ENCODE results near the gene LMOD3.

LMOD3 gene

GRCh38 chr3:69094467-69095205 lies 27.8 kb downstream of the LMOD3 start:
- H3K36me3 ChIP-seq (ENCODE audit: control insufficient read depth, insufficient read depth, low read length), result peaks cover 24% of the 10 kb centered on the region
- peaks cover 55% of the 10 kb centered on the region for H3K4me1 ChIP-seq (ENCODE audit: control insufficient read depth, insufficient read depth, low read length, poor library complexity, severe bottlenecking)
- H3K9me3 ChIP-seq (ENCODE audit: control insufficient read depth, low read length), result no peaks in the 10 kb centered on the region
- WGBS, 2 experiments (ENCODE audit: insufficient coverage in 2 of 2), result 93 to 94% methylated on average over 5 of the region's 8 CpGs
- H3K4me3 ChIP-seq (ENCODE audit: extremely low read depth, insufficient read depth, low read length, poor library complexity, severe bottlenecking), result no peak overlapping the region
- peak overlapping the region; percentile 0 for H3K27ac ChIP-seq (ENCODE audit: low read depth, low read length, severe bottlenecking)

DNA sequence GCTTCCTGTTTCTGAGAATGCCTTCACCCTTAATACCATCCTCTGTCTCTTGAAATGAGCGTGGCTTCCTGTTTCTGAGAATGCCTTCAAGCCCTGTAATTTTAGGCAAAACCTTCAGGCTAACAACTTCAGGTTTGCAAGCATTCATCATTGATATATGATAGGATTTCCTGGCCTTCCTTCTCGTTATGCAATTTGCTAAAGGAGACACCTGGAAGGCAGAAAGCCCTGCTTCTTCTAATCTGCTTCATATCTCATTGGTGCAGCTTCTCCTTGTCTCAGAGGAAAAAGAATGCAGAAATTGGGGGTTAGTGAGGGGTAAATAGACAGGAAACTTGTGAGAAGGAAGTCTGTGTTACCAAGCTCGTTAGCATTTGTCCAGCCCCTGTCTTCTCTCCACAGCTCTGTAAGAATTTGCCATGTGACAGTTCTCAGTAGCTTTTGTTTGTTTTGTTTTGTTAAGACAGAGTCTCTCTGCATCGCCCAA lies 30.3 kb downstream of the LMOD3 start:
- Histone ChIP-seq H3K4me1 (ENCODE audit: control insufficient read depth, insufficient read depth, low read length, poor library complexity, severe bottlenecking) (peaks cover 77% of the 10 kb centered on the region), H3K36me3 (ENCODE audit: control insufficient read depth, insufficient read depth, low read length) (peaks cover 20% of the 10 kb centered on the region), H3K27ac (ENCODE audit: low read depth, low read length, severe bottlenecking) (peak overlapping the region; percentile 92), H3K9me3 (ENCODE audit: control insufficient read depth, low read length) (no peaks in the 10 kb centered on the region), H3K4me3 (ENCODE audit: extremely low read depth, insufficient read depth, low read length, poor library complexity, severe bottlenecking) (no peak overlapping the region)
- WGBS, 2 experiments (ENCODE audit: insufficient coverage in 2 of 2), result 50 to 54% methylated on average over 2 to 3 of the region's 4 CpGs

GRCh38 chr3:69091389-69092029 lies 30.9 kb downstream of the LMOD3 start:
- H3K4me3 ChIP-seq (ENCODE audit: extremely low read depth, insufficient read depth, low read length, poor library complexity, severe bottlenecking), result no peak overlapping the region
- H3K36me3 ChIP-seq (ENCODE audit: control insufficient read depth, insufficient read depth, low read length), result peaks cover 20% of the 10 kb centered on the region
- H3K27ac ChIP-seq (ENCODE audit: low read depth, low read length, severe bottlenecking), result peak overlapping the region; percentile 92
- WGBS, 2 experiments (ENCODE audit: insufficient coverage in 2 of 2), result 73 to 83% methylated on average over 1 of the region's 5 CpGs
- no peaks in the 10 kb centered on the region for H3K9me3 ChIP-seq (ENCODE audit: control insufficient read depth, low read length)
- H3K4me1 ChIP-seq (ENCODE audit: control insufficient read depth, insufficient read depth, low read length, poor library complexity, severe bottlenecking), result peaks cover 82% of the 10 kb centered on the region

DNA sequence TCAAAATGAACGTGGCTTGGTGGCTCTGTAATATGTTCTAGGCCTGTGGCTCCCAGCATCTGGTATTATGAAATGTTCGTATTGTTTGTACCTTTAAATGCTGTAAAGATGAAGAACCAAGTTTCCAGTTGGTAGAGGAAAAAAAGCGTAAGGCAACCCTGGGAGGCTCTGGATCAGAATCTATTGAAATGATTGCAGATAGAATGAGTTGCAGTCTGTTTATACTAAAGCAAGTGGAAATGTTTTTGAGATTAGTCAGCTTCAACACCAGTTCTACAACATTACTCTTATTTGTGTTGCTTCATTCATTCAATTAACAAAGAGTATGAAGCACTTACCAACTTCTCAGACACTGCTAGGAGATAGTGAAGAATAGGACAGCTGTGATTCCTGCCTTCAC lies 32.4 kb downstream of the LMOD3 start:
- H3K36me3 ChIP-seq (ENCODE audit: control insufficient read depth, insufficient read depth, low read length), result peaks cover 12% of the 10 kb centered on the region
- no peaks in the 10 kb centered on the region for H3K9me3 ChIP-seq (ENCODE audit: control insufficient read depth, low read length)
- peak overlapping the region; percentile 2 for H3K27ac ChIP-seq (ENCODE audit: low read depth, low read length, severe bottlenecking)
- WGBS, 2 experiments (ENCODE audit: insufficient coverage in 2 of 2), result 69 to 79% methylated on average over 3 of the region's 3 CpGs
- H3K4me3 ChIP-seq (ENCODE audit: extremely low read depth, insufficient read depth, low read length, poor library complexity, severe bottlenecking), result no peak overlapping the region
- peaks cover 85% of the 10 kb centered on the region for H3K4me1 ChIP-seq (ENCODE audit: control insufficient read depth, insufficient read depth, low read length, poor library complexity, severe bottlenecking)

DNA sequence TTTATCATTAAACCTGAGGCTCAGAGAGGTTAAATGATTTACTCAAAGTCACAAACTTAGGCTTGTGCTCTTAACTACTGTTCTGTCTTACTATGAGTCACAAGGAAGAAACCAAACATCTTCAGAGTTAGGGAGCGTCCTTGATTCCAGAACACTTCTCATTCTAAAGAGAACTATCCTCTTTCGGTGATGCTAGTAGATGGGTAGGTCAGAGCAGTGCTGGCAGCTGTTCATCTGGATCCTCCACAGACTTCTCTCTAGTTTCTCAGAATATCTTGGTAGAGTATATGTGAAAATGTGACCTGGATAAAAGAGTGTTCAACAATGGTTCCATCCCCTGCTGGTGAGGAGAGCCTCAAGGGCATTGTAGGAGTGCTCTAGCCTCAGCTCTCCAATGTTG lies 34.3 kb downstream of the LMOD3 start:
- H3K4me1 ChIP-seq (ENCODE audit: control insufficient read depth, insufficient read depth, low read length, poor library complexity, severe bottlenecking), result peaks cover 80% of the 10 kb centered on the region
- peak overlapping the region; percentile 1 for H3K4me3 ChIP-seq (ENCODE audit: extremely low read depth, insufficient read depth, low read length, poor library complexity, severe bottlenecking)
- WGBS, 2 experiments (ENCODE audit: insufficient coverage in 2 of 2), result no CpG with 5 or more reads among the region's 2 CpGs
- peaks cover 6% of the 10 kb centered on the region for H3K36me3 ChIP-seq (ENCODE audit: control insufficient read depth, insufficient read depth, low read length)
- no peak overlapping the region for H3K27ac ChIP-seq (ENCODE audit: low read depth, low read length, severe bottlenecking)
- H3K9me3 ChIP-seq (ENCODE audit: control insufficient read depth, low read length), result no peaks in the 10 kb centered on the region

GRCh38 chr3:69087030-69087791 lies 35.2 kb downstream of the LMOD3 start:
- Histone ChIP-seq H3K9me3 (ENCODE audit: control insufficient read depth, low read length) (no peaks in the 10 kb centered on the region), H3K4me1 (ENCODE audit: control insufficient read depth, insufficient read depth, low read length, poor library complexity, severe bottlenecking) (peaks cover 80% of the 10 kb centered on the region), H3K4me3 (ENCODE audit: extremely low read depth, insufficient read depth, low read length, poor library complexity, severe bottlenecking) (no peak overlapping the region), H3K27ac (ENCODE audit: low read depth, low read length, severe bottlenecking) (no peak overlapping the region), H3K36me3 (ENCODE audit: control insufficient read depth, insufficient read depth, low read length) (peaks cover 6% of the 10 kb centered on the region)
- 83 to 100% methylated on average over 1 to 2 of the region's 3 CpGs for WGBS, 2 experiments (ENCODE audit: insufficient coverage in 2 of 2)

DNA sequence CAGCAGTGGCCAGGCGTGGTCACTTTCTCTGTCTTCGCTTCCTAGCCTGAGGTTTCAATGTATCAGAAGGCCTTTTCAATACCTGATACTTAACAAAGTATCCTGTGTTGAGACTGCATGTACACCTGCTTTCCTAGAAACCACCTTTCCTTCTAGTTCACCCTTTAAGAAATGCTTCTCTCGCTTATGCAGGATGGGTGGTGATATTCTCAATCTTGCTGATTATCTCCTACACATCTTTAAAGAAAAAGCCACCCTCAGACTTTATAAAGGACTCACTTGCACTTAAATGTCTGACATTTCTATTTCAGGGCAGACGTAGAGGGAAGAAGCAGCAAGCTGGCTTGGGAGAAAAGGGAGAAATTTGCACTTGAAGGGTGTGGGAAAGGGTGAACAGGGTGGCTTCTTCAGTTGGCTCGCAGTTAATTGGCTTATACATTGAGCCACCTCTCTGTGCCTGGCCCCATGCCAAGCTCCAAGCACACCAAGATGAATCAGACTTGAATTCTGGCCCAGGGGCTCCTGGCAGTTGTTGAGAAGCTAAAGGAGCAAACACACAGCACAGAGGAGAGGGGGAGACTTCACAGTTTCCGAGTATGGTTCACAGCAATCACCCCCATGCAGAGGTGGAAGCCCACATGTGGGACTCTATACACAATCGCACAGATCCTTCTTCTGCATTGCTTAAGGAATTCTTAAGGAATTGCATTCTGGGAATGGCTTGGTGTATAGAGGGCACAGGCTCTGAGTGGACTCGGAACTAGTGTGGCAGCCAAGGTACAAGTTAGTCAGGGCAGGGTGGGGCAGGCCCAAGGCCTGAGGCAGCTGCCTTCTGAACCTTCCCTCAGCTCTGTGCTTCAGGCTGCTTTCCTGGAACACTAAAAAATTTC lies 36.3 kb downstream of the LMOD3 start:
- Histone ChIP-seq H3K27ac (ENCODE audit: low read depth, low read length, severe bottlenecking) (peak overlapping the region; percentile 36), H3K36me3 (ENCODE audit: control insufficient read depth, insufficient read depth, low read length) (peaks cover 6% of the 10 kb centered on the region), H3K4me1 (ENCODE audit: control insufficient read depth, insufficient read depth, low read length, poor library complexity, severe bottlenecking) (peaks cover 69% of the 10 kb centered on the region), H3K4me3 (ENCODE audit: extremely low read depth, insufficient read depth, low read length, poor library complexity, severe bottlenecking) (peak overlapping the region; percentile 95), H3K9me3 (ENCODE audit: control insufficient read depth, low read length) (no peaks in the 10 kb centered on the region)
- 57 to 61% methylated on average over 4 to 7 of the region's 8 CpGs for WGBS, 2 experiments (ENCODE audit: insufficient coverage in 2 of 2)

GRCh38 chr3:69085168-69085832 lies 37.1 kb downstream of the LMOD3 start:
- H3K36me3 ChIP-seq (ENCODE audit: control insufficient read depth, insufficient read depth, low read length), result no peaks in the 10 kb centered on the region
- H3K4me1 ChIP-seq (ENCODE audit: control insufficient read depth, insufficient read depth, low read length, poor library complexity, severe bottlenecking), result peaks cover 62% of the 10 kb centered on the region

GRCh38 chr3:69084326-69085167 lies 37.8 kb downstream of the LMOD3 start, which contains the start of gene ARL6IP5:
ARL6IP5 (plus strand) TSS chr3:69084937; CDS start chr3:69085048, 111 bp downstream.
- Histone ChIP-seq H3K36me3 (ENCODE audit: control insufficient read depth, insufficient read depth, low read length) (no peaks in the 10 kb centered on the region), H3K27ac (ENCODE audit: low read depth, low read length, severe bottlenecking) (peak within 1 kb of the TSS; percentile 95), H3K9me3 (ENCODE audit: control insufficient read depth, low read length) (no peaks in the 10 kb centered on the region), H3K4me3 (ENCODE audit: extremely low read depth, insufficient read depth, low read length, poor library complexity, severe bottlenecking) (peak within 1 kb of the TSS; percentile 95), H3K4me1 (ENCODE audit: control insufficient read depth, insufficient read depth, low read length, poor library complexity, severe bottlenecking) (peaks cover 54% of the 10 kb centered on the region)
- 1 to 4% methylated on average over 23 to 26 of the region's 32 CpGs for WGBS, 2 experiments (ENCODE audit: insufficient coverage in 2 of 2)

More at GRCh38 chr3:69085168-69085832, 37.1 kb downstream of the LMOD3 start:
- Histone ChIP-seq H3K9me3 (ENCODE audit: control insufficient read depth, low read length) (no peaks in the 10 kb centered on the region), H3K4me3 (ENCODE audit: extremely low read depth, insufficient read depth, low read length, poor library complexity, severe bottlenecking) (peak overlapping the region; percentile 95), H3K27ac (ENCODE audit: low read depth, low read length, severe bottlenecking) (peak overlapping the region; percentile 95)
- WGBS, 2 experiments (ENCODE audit: insufficient coverage in 2 of 2), result 0 to 4% methylated on average over 22 to 23 of the region's 26 CpGs
